GOT3 (cell line): ENCODE data around the gene SACS.

Experiments
- DNase-seq: peaks from one replicate; lab custom pipeline; 2025; ENCODE audit warnings: mixed read lengths; lab: John Stamatoyannopoulos, UW

SACS gene

DNA sequence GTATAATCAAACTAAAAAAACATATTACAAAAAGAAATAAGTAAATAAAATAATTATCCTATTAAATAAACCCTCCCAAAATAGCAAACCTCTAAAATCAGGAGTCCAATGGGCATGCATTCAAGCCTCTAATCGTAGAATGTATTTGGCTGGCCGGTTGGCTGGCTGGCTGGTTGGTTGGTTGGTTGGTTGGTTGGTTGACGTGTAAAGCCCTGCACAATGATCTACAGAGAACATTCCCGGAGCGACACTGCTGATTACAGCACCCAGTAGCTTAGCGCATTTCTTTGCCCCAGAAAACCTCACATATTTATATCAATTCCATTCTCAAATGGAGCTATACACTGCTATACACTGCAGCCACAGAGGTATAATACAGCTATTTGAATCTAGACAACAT, 65.6 kb downstream of the SACS start:
- no peak for DNase-seq

DNA sequence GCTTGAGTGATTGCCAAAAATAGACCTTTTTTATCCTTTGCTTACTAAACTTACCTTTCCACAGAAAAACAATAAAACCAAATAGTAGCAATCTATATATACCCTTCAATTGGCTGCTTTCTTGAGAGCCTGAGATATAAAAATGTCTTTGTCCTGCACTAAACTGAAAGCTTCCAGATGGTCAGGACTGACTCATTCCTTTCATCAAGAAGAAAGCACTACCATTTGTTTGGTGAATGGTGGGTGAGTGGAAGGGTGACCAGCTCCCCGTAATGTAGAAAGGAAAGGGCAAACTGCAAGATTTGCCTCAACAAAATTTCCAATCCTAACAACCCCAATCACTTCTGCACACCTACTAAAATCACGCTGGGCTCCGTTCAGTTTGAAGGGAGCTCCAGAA, 67.8 kb downstream of the SACS start:
- DNase-seq: no peak

DNA sequence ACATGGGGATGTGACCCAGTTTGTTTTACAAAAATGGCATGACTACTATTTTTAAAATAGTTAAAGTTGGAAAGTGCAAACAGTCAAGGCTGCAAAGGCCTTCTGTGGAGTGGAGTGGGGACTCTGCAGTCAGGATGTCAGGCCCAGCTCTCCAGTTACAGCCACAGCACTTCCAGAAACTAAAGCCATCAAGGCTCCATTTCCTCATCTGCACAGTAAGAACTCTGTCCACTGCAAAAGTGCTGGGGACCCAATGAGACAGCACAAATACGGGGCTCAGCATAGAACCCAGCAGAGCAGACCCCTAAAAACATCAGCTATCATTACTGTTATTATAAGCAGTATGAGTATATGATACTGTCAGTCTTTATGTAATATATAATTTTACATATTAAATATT, 73.6 kb downstream of the SACS start:
- DNase-seq: no peak

GRCh38 chr13:23357349-23357748, 76.2 kb downstream of the SACS start:
- no peak for DNase-seq

GRCh38 chr13:23356368-23356767, 77.1 kb downstream of the SACS start:
- no peak for DNase-seq

GRCh38 chr13:23354520-23354919, 79.0 kb downstream of the SACS start:
- no peak for DNase-seq

- no peak for DNase-seq
Measured at GRCh38 chr13:23352161-23352560, 81.3 kb downstream of the SACS start.

DNA sequence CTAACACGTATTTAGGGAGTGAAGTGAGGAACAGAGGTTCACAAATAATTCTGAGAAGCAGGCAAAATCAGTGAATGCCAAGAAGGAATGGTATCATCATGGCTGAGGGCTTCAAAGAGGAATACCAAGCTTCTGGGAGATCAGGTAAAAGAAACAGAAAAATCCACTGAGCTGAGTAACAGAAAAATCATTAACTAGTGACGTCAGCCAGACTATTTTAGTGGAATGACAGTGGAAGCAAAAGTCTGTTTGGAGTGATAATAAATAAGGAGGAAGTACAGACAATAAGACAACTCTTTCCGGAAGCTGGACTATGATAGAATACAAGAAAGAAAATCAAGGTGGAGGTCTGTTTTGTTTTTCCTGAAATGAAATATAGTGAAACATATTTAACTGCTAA, 83.5 kb downstream of the SACS start:
- DNase-seq: no peak

DNA sequence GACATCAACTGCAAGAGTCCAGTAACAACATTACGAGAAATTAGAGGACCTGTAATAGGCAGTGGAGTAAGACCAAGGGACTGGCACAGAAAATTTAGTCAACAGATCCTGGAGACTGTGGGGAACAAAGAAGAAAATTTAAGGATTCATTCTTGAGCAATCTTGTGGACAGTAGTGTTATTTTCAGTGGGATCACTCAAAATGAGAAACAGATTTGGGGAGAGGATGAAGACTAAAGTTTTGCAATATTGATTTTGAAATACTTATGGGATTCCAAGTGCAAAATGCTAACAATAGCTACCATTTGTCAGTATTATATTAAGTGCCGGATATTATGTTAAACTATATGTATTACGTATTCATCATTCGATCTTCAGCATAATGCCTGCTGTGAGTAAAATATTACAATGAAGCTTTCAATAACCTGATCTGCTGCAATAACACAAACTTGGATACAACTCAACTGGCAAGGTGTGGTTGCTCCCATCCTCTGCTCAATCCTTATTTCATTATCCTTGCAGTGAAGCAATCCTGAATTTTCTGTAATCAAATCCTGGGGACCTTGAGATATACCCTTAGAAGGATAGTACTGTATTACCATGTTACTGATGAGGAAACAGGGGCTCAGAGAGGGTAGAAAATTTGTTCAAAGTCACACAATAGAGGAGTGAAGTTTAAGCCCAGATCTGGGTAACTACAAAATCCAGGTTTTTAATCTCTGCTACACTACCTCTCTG, 84.2 kb downstream of the SACS start:
- no peak for DNase-seq

DNA sequence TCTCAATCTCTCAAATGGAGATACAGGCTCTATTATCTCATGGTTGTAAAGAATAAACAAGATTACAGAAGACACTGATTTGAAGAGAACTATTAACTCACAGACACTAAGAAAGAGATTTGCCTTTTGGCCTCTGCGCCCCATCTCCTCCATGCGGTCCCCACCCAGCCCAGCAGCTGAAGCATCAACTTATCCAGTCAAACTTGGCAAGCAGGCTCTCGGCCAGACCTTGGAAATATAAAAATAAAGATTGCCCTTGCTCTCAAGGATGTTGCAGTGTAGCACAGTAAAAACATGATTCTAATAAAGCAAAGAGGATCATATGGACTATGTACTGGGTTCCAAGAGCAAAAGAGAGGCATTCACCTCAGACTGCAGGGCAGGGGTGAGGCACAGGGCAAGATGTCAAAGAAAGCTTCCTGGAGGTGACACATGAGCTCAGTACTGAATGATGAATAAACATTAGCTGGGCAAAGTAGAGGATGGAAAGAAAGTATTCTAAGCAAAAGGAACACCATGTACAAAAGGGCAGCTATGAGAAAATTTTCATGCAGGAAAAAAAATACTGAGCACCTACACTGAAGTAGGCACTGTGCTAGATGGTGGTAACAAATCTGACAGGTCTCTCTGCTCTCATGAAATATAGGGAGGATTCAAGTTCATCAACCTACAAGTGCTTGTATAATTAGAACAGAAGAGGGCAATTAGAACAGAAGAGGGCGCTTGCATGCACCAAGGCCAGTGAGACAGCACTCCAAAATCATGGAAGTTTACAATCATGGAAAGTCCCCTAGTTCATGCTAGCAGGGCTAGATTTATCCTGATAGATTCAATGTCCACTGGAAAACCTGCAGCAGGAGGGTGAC, 85.0 kb downstream of the SACS start:
- no peak for DNase-seq

GRCh38 chr13:23347601-23348000, 85.9 kb downstream of the SACS start:
- DNase-seq: no peak

DNA sequence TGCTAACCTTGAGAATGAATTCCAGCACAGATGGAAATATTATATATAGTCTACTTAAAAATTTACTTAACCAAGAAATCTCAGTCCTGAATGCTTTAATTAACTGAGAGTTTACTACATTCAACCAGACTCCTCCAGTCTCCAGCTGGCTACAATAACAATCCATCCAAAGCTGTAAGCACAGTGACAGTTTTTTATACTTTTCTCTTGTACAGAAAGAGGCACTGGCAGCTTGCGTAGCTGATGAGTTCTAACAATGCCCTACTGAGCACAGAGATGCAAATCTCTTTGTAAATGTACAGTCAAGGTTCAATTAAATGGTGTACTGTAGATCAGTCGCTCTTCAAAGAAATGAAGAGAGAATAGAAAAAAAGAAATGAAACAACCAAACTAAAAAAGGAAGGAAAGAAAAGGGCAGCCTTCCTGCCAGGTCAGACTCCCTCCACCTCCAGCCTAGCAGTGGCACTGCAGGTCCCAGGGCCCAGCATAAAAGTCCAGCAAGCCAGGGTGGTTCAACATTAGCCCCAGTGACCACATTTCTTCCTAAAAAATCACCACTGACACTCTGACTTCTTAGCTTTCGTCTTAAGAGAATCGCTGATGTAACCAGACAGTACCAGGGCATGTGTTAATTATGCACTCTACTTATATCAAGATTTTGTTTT, 88.4 kb downstream of the SACS start:
- no peak for DNase-seq

- no peak for DNase-seq
Measured at GRCh38 chr13:23339225-23339624, 94.3 kb downstream of the SACS start.

- DNase-seq: no peak
Measured at GRCh38 chr13:23330356-23330755, 103.1 kb downstream of the SACS start.

- DNase-seq: no peak
Measured at GRCh38 chr13:23325191-23325590, 108.3 kb downstream of the SACS start.

GRCh38 chr13:23323946-23324709, 109.4 kb downstream of the SACS start:
- DNase-seq: no peak

GRCh38 chr13:23322353-23323336, 110.9 kb downstream of the SACS start:
- no peak for DNase-seq

- peak; percentile 6 for DNase-seq
Measured at GRCh38 chr13:23321535-23322241, 111.8 kb downstream of the SACS start.

DNA sequence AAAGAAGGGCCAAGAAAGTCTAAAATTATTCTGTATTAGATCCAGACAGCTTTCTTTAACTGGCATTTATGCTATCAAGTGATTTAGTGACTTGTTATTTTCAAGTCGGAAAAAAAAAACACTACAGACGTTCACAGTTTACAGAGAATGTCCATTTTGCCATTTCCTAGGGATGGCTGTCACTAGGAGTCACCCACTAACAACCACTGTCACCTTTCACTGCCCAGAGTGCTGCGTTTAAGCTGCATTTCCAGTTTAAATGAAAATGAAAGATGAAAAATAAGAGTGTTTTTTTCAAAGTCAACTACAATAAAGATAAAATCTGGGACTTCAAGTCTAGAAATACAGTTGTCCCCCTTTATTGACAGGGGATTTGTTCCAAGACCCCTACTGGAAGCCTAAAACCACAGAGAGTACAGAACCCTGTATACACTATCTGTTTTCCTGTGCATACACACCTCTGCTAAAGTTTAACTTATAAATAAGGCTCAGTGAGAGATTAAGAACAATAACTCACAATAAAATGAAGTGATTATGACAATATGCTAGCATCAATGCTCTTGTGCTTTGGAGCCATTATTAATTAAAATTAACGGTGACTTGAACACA, 112.5 kb downstream of the SACS start:
- DNase-seq: no peak

GRCh38 chr13:23319883-23320224, 113.6 kb downstream of the SACS start:
- no peak for DNase-seq
